ENCODE results near the gene TRPM2. TPM values are rescaled to one million over a fixed set of nuclear protein-coding genes. Genes with fewer than 3 reads are reported as not detected.

The TRPM2 gene
- total and polyA plus RNA-seq, 2 of the 8 experiments (the other 6 are each of a cell fraction or from before 2014, with no cell fraction given) = 0.27 to 0.28 TPM

GRCh38 chr21:44449473-44450363, 96.3 kb downstream of the TRPM2 start (continued):
- TF ChIP-seq USF2 (IDR thresholded peaks at IDR 0.05; ENCODE audit: low read length) = no peak

Measured in H1 (cell line).